Tibial artery (tissue), 4 donors: ENCODE data around the gene CFAP161.

ENCODE experiments used
- DNase-seq, 2 donors: peaks; one replicate each; pipeline ENCODE4 v3.0.0-alpha.2; 2019
- H3K27ac ChIP-seq, 2 donors: fragments of 200-600 bp; sonication (generic) in 1 of 2; 1 replicate in 1 of 2; 2 replicates in 1 of 2; pipeline ENCODE4 v1.5.1; 2018 to 2019; ENCODE audit warnings: mild to moderate bottlenecking in 1 of 2
- H3K27me3 ChIP-seq, 2 donors: fragments of 200-600 bp; sonication (generic) in 1 of 2; one replicate each; pipeline versions ENCODE4 v1.5.1 to v1.6.0; 2016 to 2019
- H3K36me3 ChIP-seq, 3 donors: fragments of 200-600 bp; sonication (generic) in 2 of 3; one replicate each; pipeline ENCODE4 v1.5.1; 2016 to 2019; ENCODE audit warnings: mild to moderate bottlenecking in 2 of 3
- H3K4me1 ChIP-seq, 4 donors: fragments of 200-600 bp; sonication (generic) in 2 of 4; 1 replicate in 3 of 4; 2 replicates in 1 of 4; pipeline ENCODE4 v1.5.1; 2016 to 2019
- H3K4me3 ChIP-seq, 2 donors: fragments of 200-600 bp; sonication (generic) in 1 of 2; 1 replicate in 1 of 2; 2 replicates in 1 of 2; pipeline ENCODE4 v1.5.1; 2018 to 2019; ENCODE audit warnings: mild to moderate bottlenecking in 2 of 2
- H3K9me3 ChIP-seq, 3 donors: fragments of 200-600 bp; sonication (generic) in 1 of 3; one replicate each; pipeline ENCODE4 v1.5.1; 2016 to 2019
- CTCF ChIP-seq, 2 experiments: fragments of 200-600 bp in 1 of 2; fragments of 450-650 bp in 1 of 2; IDR thresholded peaks; one replicate each; pipeline ENCODE4 v1.5.1; 2017 to 2019; ENCODE audit warnings: antibody characterized with exemption in 2 of 2, mild to moderate bottlenecking in 1 of 2, moderate library complexity in 1 of 2
- intact Hi-C: fragments of 100-400 bp; cut with DNase I; formaldehyde crosslinking; loops from one replicate; pipeline ENCODE4 v1.15.0; 2023; ENCODE audit warnings: low total_unique reads

CFAP161 gene

GRCh38 chr15:81163961-81164800 lies 30.1 kb downstream of the CFAP161 start:
- Histone ChIP-seq H3K27ac (no peak overlapping the region), H3K9me3 (no peaks in the 10 kb centered on the region), H3K4me1 (peaks cover 0 to 31% (median 15%) of the 10 kb centered on the region in 4 donors), H3K27me3 (no peaks in the 10 kb centered on the region), H3K4me3 (no peak overlapping the region), H3K36me3 (no peaks in the 10 kb centered on the region)
- TF ChIP-seq CTCF (IDR thresholded peaks at IDR 0.05): no peak
- no peak for DNase-seq
- intact Hi-C loops: no loop called here

DNA sequence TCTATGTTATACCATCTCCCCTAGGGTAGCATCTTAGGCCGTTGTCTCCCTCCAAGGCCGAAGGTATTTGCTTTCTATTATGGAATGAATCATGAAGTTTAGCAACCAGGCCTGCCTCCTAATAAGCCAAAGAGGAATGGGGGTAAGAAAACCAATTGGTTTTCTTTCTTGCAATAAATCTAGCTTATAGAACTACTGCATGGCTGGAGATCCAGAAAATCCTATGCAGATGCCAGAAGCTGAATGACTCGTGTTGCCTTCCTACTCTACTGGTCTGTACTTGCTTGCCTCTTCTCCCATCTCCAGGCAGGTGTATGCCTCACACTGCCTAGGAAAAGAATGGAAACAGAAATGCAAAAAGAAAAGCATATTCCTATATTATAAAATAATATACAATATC lies 31.5 kb downstream of the CFAP161 start:
- Histone ChIP-seq H3K4me3 (no peak overlapping the region), H3K36me3 (no peaks in the 10 kb centered on the region), H3K9me3 (no peaks in the 10 kb centered on the region), H3K27ac (no peak overlapping the region), H3K4me1 (peaks cover 0 to 27% (median 11%) of the 10 kb centered on the region in 4 donors), H3K27me3 (no peaks in the 10 kb centered on the region)
- TF ChIP-seq CTCF (IDR thresholded peaks at IDR 0.05): no peak
- intact Hi-C loops: no loop called here
- DNase-seq: no peak

DNA sequence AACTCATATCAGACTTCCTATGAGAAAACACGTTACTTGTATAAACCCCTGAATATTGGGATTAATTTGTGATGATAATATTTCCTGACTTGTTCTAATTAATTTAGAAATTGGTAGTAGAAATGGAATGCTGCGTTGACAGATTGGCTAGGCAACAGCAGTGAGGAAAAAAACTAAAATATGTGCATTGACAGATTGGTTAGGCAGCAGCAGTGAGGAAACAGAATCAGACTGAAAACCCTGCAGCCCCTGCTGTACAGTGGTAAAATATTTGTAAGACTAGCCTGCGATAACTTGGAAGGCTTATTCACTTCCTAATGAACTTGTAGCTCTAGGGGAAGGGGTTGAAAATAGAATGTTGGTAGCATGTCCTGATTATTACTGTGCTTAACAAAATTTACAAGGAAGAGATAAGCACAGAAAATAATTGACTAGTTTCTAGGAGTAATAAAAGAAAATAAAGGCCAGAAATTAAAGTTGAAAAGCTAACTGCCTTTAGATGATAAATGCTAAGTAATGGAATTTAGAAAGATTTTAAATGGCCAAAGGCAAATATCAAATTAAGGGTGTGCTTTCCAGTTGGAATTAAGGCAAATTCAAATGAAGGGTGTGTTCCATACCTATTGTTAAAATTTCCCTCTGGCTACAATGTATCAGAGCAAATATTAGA lies 32.7 kb downstream of the CFAP161 start:
- no peak for TF ChIP-seq CTCF (IDR thresholded peaks at IDR 0.05)
- no peaks in the 10 kb centered on the region for H3K9me3 ChIP-seq
- H3K27me3 ChIP-seq: no peaks in the 10 kb centered on the region
- H3K27ac ChIP-seq: peak overlapping the region; percentile 14 to 49
- no peak overlapping the region for H3K4me3 ChIP-seq
- intact Hi-C loops: no loop called here
- no peak for DNase-seq
- H3K36me3 ChIP-seq: no peaks in the 10 kb centered on the region
- peaks cover 0 to 14% (median 2%) of the 10 kb centered on the region in 4 donors for H3K4me1 ChIP-seq

DNA sequence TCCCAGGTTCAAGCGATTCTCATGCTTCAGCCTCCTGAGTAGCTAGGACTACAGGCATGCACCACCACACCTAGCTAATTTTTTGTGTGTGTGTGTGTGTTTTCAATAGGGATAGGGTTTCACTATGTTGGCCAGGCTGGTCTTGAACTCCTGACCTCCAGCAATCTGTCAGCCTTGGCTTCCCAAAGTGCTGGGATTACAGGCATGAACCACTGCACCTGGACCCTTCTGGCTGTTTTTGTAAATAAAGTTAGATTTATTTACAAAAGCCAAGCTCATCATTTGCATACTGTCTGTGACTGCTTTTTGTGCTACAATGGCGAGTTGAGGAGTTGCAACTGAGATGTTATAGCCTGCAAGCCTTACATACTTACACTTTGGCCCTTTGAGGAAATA lies 34.1 kb downstream of the CFAP161 start:
- Histone ChIP-seq H3K9me3 (no peaks in the 10 kb centered on the region), H3K36me3 (no peaks in the 10 kb centered on the region), H3K27ac (no peak overlapping the region), H3K4me1 (peaks cover 0 to 13% (median 1%) of the 10 kb centered on the region in 4 donors), H3K4me3 (no peak overlapping the region), H3K27me3 (no peaks in the 10 kb centered on the region)
- intact Hi-C loops: no loop called here
- TF ChIP-seq CTCF (IDR thresholded peaks at IDR 0.05): no peak
- no peak for DNase-seq

DNA sequence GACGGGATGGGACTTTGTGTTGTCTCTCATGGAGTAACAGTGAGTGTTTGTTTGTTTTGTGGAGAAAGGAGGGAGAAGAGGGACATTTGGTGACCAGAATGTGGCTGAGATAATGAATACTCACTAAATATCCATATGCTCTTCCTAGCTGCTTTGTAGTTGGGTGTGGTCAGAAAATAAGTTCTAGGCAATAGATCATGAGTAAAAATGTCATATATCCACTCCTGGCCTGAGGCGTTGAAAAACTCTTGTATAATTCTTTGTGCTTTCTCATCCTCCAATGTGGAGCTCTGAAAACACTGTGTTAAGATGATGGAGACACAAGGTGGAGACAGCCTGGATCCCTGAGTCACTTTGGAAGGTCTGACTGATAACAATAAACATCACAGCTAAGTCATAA lies 34.6 kb downstream of the CFAP161 start:
- Histone ChIP-seq H3K27ac (no peak overlapping the region), H3K9me3 (no peaks in the 10 kb centered on the region), H3K4me3 (no peak overlapping the region), H3K36me3 (no peaks in the 10 kb centered on the region), H3K4me1 (peaks cover 0 to 13% (median 1%) of the 10 kb centered on the region in 4 donors), H3K27me3 (no peaks in the 10 kb centered on the region)
- intact Hi-C loops: no loop called here
- TF ChIP-seq CTCF (IDR thresholded peaks at IDR 0.05): no peak
- DNase-seq: no peak
